Thymus (tissue), 11 donors: ENCODE results near the gene MROH7. TPM values are rescaled to one million over a fixed set of nuclear protein-coding genes. Genes with fewer than 3 reads are reported as not detected.

Experiments used
- DNase-seq, 9 donors: peaks; one replicate each; pipeline ENCODE4 v3.0.0-alpha.2; 2013; ENCODE audit warnings: low spot score in 9 of 9, low read depth in 6 of 9, missing footprints in 1 of 9
- H3K27ac ChIP-seq, 2 donors: one replicate each; pipeline ENCODE4 v1.5.1; 2013; ENCODE audit warnings: control low read depth in 1 of 2, low read depth in 1 of 2, low read length in 1 of 2, mild to moderate bottlenecking in 1 of 2, moderate library complexity in 1 of 2
- H3K27me3 ChIP-seq, 2 donors: one replicate each; pipeline ENCODE4 v1.5.1; 2013; ENCODE audit warnings: low read length in 1 of 2; ENCODE audit not compliant: control insufficient read depth in 2 of 2, insufficient read depth in 1 of 2
- H3K36me3 ChIP-seq, 2 donors: one replicate each; pipeline ENCODE4 v1.5.1; 2013; ENCODE audit warnings: low read length in 1 of 2, mild to moderate bottlenecking in 1 of 2, moderate library complexity in 1 of 2; ENCODE audit not compliant: control insufficient read depth in 2 of 2, insufficient read depth in 2 of 2
- H3K4me1 ChIP-seq, 2 donors: one replicate each; pipeline ENCODE4 v1.5.1; 2013; ENCODE audit warnings: low read length in 2 of 2; ENCODE audit not compliant: control insufficient read depth in 2 of 2, insufficient read depth in 2 of 2
- H3K4me3 ChIP-seq, 2 donors: one replicate each; pipeline ENCODE4 v1.5.1; 2013; ENCODE audit warnings: low read length in 2 of 2, control low read depth in 1 of 2, mild to moderate bottlenecking in 1 of 2
- H3K9me3 ChIP-seq, 2 donors: one replicate each; pipeline ENCODE4 v1.5.1; 2013; ENCODE audit warnings: low read length in 1 of 2, mild to moderate bottlenecking in 1 of 2; ENCODE audit not compliant: control insufficient read depth in 2 of 2, insufficient read depth in 1 of 2
- WGBS: extraction: QIAGEN DNeasy Blood & Tissue Kit; methylation state at CpG from one replicate; pipeline ENCODE4 v1.1.7; 2013; 5-methylcytosine and 5-hydroxymethylcytosine counted together
- polyA plus RNA-seq: library from polyadenylated mRNA; stranded (reverse); fragments of 200-250 nt; gene quantifications from one replicate; pipeline ENCODE4 v1.2.3, GENCODE V29; 2013
- total RNA-seq: library from RNA; stranded (reverse); fragments of 120-200 nt; gene quantifications from one replicate; pipeline ENCODE4 v1.2.4, GENCODE V29; 2013
- donor health status: healthy.

MROH7 gene
- total and polyA plus RNA-seq, 2 donors = 0.24 to 1.1 TPM

GRCh38 chr1:54681358-54681757 is 39.8 kb downstream of the MROH7 start:
- no peak for DNase-seq

GRCh38 chr1:54683453-54683852 is 41.9 kb downstream of the MROH7 start:
- Histone ChIP-seq H3K36me3 (no peaks in the 10 kb centered on the region), H3K4me1 (no peaks in the 10 kb centered on the region), H3K27me3 (no peaks in the 10 kb centered on the region), H3K27ac (no peak overlapping the region), H3K9me3 (no peaks in the 10 kb centered on the region), H3K4me3 (no peak overlapping the region)
- no peak for DNase-seq
- WGBS = 91% methylated on average over 6 of the region's 6 CpGs

More at GRCh38 chr1:54681358-54681757, 39.8 kb downstream of the MROH7 start:
- Histone ChIP-seq H3K9me3 (no peaks in the 10 kb centered on the region), H3K4me3 (no peak overlapping the region), H3K4me1 (no peaks in the 10 kb centered on the region), H3K27me3 (no peaks in the 10 kb centered on the region), H3K27ac (no peak overlapping the region), H3K36me3 (no peaks in the 10 kb centered on the region)

GRCh38 chr1:54685335-54685905 is 43.8 kb downstream of the MROH7 start:
- Histone ChIP-seq H3K27me3 (no peaks in the 10 kb centered on the region), H3K36me3 (no peaks in the 10 kb centered on the region), H3K4me1 (no peaks in the 10 kb centered on the region), H3K9me3 (peaks cover 0 to 2% of the 10 kb centered on the region in 2 donors), H3K4me3 (no peak overlapping the region), H3K27ac (no peak overlapping the region)
- DNase-seq = no peak
- 96% methylated on average over 4 of the region's 4 CpGs for WGBS

DNA sequence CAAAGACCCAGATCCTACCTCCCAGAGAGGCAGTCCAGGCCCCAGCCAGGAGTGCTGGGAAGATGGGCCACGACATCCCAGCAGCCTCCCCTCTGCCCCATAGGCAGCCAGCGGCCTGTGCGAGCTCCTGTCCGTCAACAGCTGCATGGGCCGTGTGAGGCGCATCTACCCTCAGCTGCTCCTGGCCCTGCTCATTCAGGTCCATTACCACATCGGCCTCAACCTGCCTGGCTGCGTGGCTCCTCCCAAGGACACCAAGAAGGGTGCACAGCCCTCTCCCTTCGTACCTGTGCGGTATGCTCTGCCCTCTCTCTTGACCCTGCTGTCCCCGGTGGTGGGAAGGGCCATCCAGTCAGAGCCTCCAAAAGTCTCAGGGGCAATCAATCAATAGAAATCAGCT is 44.6 kb downstream of the MROH7 start:
- no peak overlapping the region for H3K4me3 ChIP-seq
- H3K36me3 ChIP-seq = no peaks in the 10 kb centered on the region
- whole genome bisulfite sequencing = 95% methylated on average over 11 of the region's 11 CpGs
- no peaks in the 10 kb centered on the region for H3K27me3 ChIP-seq
- H3K27ac ChIP-seq = no peak overlapping the region
- H3K4me1 ChIP-seq = no peaks in the 10 kb centered on the region
- H3K9me3 ChIP-seq = peaks cover 0 to 2% of the 10 kb centered on the region in 2 donors
- DNase-seq = no peak

GRCh38 chr1:54694771-54695170 is 53.2 kb downstream of the MROH7 start:
- no peaks in the 10 kb centered on the region for H3K27me3 ChIP-seq
- H3K4me1 ChIP-seq = no peaks in the 10 kb centered on the region
- H3K36me3 ChIP-seq = no peaks in the 10 kb centered on the region
- H3K27ac ChIP-seq = no peak overlapping the region
- WGBS = 94% methylated on average over 8 of the region's 8 CpGs
- no peak overlapping the region for H3K4me3 ChIP-seq
- no peak for DNase-seq
- H3K9me3 ChIP-seq = no peaks in the 10 kb centered on the region

DNA sequence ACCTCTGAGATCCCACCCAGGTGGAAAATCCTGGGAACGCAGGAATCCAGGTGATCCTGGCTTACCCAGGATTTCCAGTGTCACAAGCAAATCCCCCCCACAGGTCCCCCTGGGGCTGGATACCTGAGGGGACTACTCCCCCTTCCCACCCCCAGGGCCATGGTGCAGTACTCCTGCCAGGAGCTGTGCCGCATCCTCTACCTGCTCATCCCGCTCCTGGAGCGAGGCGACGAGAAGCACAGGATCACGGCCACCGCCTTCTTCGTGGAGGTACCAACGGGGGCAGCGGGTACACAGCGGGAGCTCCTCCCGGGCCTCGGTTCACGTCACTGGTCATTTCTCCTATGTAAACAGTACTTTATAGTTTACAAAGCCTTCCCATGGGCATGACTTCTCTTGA is 53.6 kb downstream of the MROH7 start:
- no peaks in the 10 kb centered on the region for H3K27me3 ChIP-seq
- H3K9me3 ChIP-seq = no peaks in the 10 kb centered on the region
- H3K27ac ChIP-seq = no peak overlapping the region
- H3K4me1 ChIP-seq = no peaks in the 10 kb centered on the region
- 97% methylated on average over 15 of the region's 15 CpGs for WGBS
- no peak for DNase-seq
- no peaks in the 10 kb centered on the region for H3K36me3 ChIP-seq
- no peak overlapping the region for H3K4me3 ChIP-seq

- 96% methylated on average over 1 of the region's 1 CpG for WGBS
- no peaks in the 10 kb centered on the region for H3K4me1 ChIP-seq
- DNase-seq = no peak
- no peaks in the 10 kb centered on the region for H3K9me3 ChIP-seq
- H3K36me3 ChIP-seq = no peaks in the 10 kb centered on the region
- no peak overlapping the region for H3K4me3 ChIP-seq
- no peak overlapping the region for H3K27ac ChIP-seq
- no peaks in the 10 kb centered on the region for H3K27me3 ChIP-seq
Measured at GRCh38 chr1:54695764-54696163, 54.2 kb downstream of the MROH7 start.

DNA sequence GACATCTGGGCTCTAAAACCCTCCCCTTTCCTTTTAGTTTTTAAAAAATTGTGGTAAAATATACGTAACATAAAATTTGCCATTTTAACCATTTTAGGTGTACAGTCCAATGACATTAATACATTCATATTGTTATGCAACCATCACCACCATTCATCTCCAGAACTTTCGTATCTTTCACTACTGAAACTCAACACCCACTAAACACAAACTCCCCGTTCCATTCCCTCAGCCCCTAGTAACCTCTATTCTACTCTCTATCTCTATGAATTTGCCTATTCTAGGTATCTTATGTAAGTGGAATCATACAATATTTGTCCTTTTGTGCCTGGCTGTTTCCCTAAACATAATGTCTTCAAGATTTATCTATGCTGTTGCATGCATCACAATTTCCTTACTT is 54.7 kb downstream of the MROH7 start:
- WGBS = 98% methylated on average over 3 of the region's 3 CpGs

GRCh38 chr1:54697896-54698295 is 56.3 kb downstream of the MROH7 start:
- no peaks in the 10 kb centered on the region for H3K36me3 ChIP-seq
- H3K27me3 ChIP-seq = no peaks in the 10 kb centered on the region
- DNase-seq = no peak
- no peak overlapping the region for H3K27ac ChIP-seq
- WGBS = 94% methylated on average over 6 of the region's 6 CpGs
- no peaks in the 10 kb centered on the region for H3K9me3 ChIP-seq
- no peak overlapping the region for H3K4me3 ChIP-seq
- H3K4me1 ChIP-seq = no peaks in the 10 kb centered on the region

More for the DNA sequence above, 54.7 kb downstream of the MROH7 start:
- Histone ChIP-seq H3K4me3 (no peak overlapping the region), H3K36me3 (no peaks in the 10 kb centered on the region), H3K4me1 (no peaks in the 10 kb centered on the region), H3K9me3 (no peaks in the 10 kb centered on the region), H3K27ac (no peak overlapping the region), H3K27me3 (no peaks in the 10 kb centered on the region)
- DNase-seq = no peak

- Histone ChIP-seq H3K4me1 (no peaks in the 10 kb centered on the region), H3K27me3 (no peaks in the 10 kb centered on the region), H3K27ac (no peak overlapping the region), H3K36me3 (no peaks in the 10 kb centered on the region), H3K9me3 (no peaks in the 10 kb centered on the region), H3K4me3 (no peak overlapping the region)
- DNase-seq = no peak
- 92% methylated on average over 8 of the region's 8 CpGs for WGBS
Measured at GRCh38 chr1:54698346-54698745, 56.8 kb downstream of the MROH7 start.
